HepG2 (cell line): ENCODE measurements around the gene ETFB. TPM values are rescaled to one million over a fixed set of nuclear protein-coding genes. Genes with fewer than 3 reads are reported as not detected.

Experiments
- CCAR2 ChIP-seq: fragments of 200-400 bp; formaldehyde crosslinking; optimal IDR thresholded peaks from 2 replicates; pipeline ENCODE3; 2018; ENCODE audit warnings: low read depth, mild to moderate bottlenecking, low read length, moderate library complexity
- FOXM1 ChIP-seq: sonication (generic); formaldehyde crosslinking; IDR thresholded peaks from 2 replicates; pipeline ENCODE4 v1.5.0; 2020; ENCODE audit warnings: missing genetic modification reagents
- HDAC6 ChIP-seq: fragments of 200-600 bp; sonication (generic); IDR thresholded peaks from 2 replicates; pipeline ENCODE4 v1.7.0; 2017; ENCODE audit warnings: mild to moderate bottlenecking, antibody characterized with exemption, low read length, low read depth
- NFIB ChIP-seq: sonication (generic); formaldehyde crosslinking; IDR thresholded peaks from 2 replicates; pipeline ENCODE4 v1.9.0; 2021; ENCODE audit warnings: missing genetic modification reagents, mild to moderate bottlenecking, borderline replicate concordance
- NRL ChIP-seq: sonication (generic); formaldehyde crosslinking; IDR thresholded peaks from 2 replicates; pipeline ENCODE4 v1.5.0; 2020; ENCODE audit warnings: missing genetic modification reagents, mild to moderate bottlenecking, moderate library complexity, borderline replicate concordance
- RXRB ChIP-seq: IDR thresholded peaks from 2 replicates; pipeline ENCODE4 v1.6.1; 2016; ENCODE audit warnings: borderline replicate concordance, missing genetic modification reagents, missing compliant biosample characterization
- SMAD1 ChIP-seq: sonication (generic); formaldehyde crosslinking; IDR thresholded peaks from 2 replicates; pipeline ENCODE4 v1.4.0; 2020; ENCODE audit warnings: missing genetic modification reagents, low read depth, mild to moderate bottlenecking, borderline replicate concordance
- SMC3 ChIP-seq: IDR thresholded peaks from 2 replicates; pipeline ENCODE4 v1.6.1; 2011; ENCODE audit warnings: low read length, improper control_type of control experiment
- SP1 ChIP-seq, 2 experiments: fragments of 450-650 bp in 1 of 2; sonication (generic) in 1 of 2; formaldehyde crosslinking in 1 of 2; IDR thresholded peaks; 2 replicates each; pipeline versions ENCODE4 v1.4.0 to v1.6.1; 2016 to 2020; ENCODE audit warnings: missing genetic modification reagents in 1 of 2
- TCF7L2 ChIP-seq: IDR thresholded peaks from 2 replicates; pipeline ENCODE4 v1.6.1; 2011; ENCODE audit warnings: mild to moderate bottlenecking, low read depth, low read length, moderate library complexity
- TSC22D2 ChIP-seq: sonication (generic); formaldehyde crosslinking; IDR thresholded peaks from 2 replicates; pipeline ENCODE4 v1.5.1; 2020; ENCODE audit warnings: missing genetic modification reagents, mild to moderate bottlenecking, borderline replicate concordance
- YY1 ChIP-seq: IDR thresholded peaks from 2 replicates; pipeline ENCODE4 v1.6.1; 2011; ENCODE audit warnings: low read length, low read depth, moderate library complexity, mild to moderate bottlenecking; ENCODE audit not compliant: insufficient read depth, insufficient replicate concordance
- ZNF124 ChIP-seq: sonication (generic); formaldehyde crosslinking; IDR thresholded peaks from 2 replicates; pipeline ENCODE4 v1.4.0; 2020; ENCODE audit warnings: missing genetic modification reagents
- ZSCAN20 ChIP-seq: sonication (generic); formaldehyde crosslinking; IDR thresholded peaks from 2 replicates; pipeline ENCODE4 v1.4.0; 2020; ENCODE audit warnings: missing genetic modification reagents, mild to moderate bottlenecking, borderline replicate concordance
- ZSCAN30 ChIP-seq: sonication (generic); formaldehyde crosslinking; IDR thresholded peaks from 2 replicates; pipeline ENCODE4 v1.5.0; 2020; ENCODE audit warnings: mild to moderate bottlenecking, missing genetic modification reagents
- polyA plus RNA-seq, 8 experiments: library from polyadenylated mRNA; depleted of rRNA in 3 of 8; stranded (reverse) in 7 of 8; unstranded in 1 of 8; fragments of >200 nt; fragmentation: Illumina TruSeq in 4 of 8; extraction: Trizol in 4 of 8; gene quantifications; 2 replicates each; pipeline versions ENCODE4 v1.2.1 to v1.2.3, GENCODE V29; 2011 to 2016; ENCODE audit warnings: low read depth in 4 of 8, missing spikeins in 1 of 8, mixed read lengths in 1 of 8; ENCODE audit not compliant: insufficient read depth in 1 of 8
- total RNA-seq, 5 experiments: library from RNA; depleted of rRNA; stranded (reverse); fragments of >200 nt; fragmentation: Illumina TruSeq; extraction: Trizol; gene quantifications; 2 replicates each; pipeline ENCODE4 v1.2.3, GENCODE V29; 2016; ENCODE audit warnings: low read depth in 1 of 5
- TF ChIP-seq, protein P1 (sequence below): sonication (generic); formaldehyde crosslinking; IDR thresholded peaks from 2 replicates; pipeline ENCODE4 v1.5.0; 2020; ENCODE audit warnings: mild to moderate bottlenecking, missing genetic modification reagents, borderline replicate concordance
- TF ChIP-seq, protein P2 (sequence below): sonication (generic); formaldehyde crosslinking; IDR thresholded peaks from 2 replicates; pipeline ENCODE4 v1.5.1; 2020; ENCODE audit warnings: mild to moderate bottlenecking, missing genetic modification reagents, moderate library complexity
- TF ChIP-seq, protein P3 (sequence below): sonication (generic); formaldehyde crosslinking; IDR thresholded peaks from 2 replicates; pipeline ENCODE4 v1.9.0; 2022; ENCODE audit warnings: missing genetic modification reagents, mild to moderate bottlenecking, borderline replicate concordance

The ETFB gene
- total and polyA plus RNA-seq, 2 of the 13 experiments (the other 11 are each of a cell fraction or from before 2014, with no cell fraction given), result 678 to 1,314 TPM

DNA sequence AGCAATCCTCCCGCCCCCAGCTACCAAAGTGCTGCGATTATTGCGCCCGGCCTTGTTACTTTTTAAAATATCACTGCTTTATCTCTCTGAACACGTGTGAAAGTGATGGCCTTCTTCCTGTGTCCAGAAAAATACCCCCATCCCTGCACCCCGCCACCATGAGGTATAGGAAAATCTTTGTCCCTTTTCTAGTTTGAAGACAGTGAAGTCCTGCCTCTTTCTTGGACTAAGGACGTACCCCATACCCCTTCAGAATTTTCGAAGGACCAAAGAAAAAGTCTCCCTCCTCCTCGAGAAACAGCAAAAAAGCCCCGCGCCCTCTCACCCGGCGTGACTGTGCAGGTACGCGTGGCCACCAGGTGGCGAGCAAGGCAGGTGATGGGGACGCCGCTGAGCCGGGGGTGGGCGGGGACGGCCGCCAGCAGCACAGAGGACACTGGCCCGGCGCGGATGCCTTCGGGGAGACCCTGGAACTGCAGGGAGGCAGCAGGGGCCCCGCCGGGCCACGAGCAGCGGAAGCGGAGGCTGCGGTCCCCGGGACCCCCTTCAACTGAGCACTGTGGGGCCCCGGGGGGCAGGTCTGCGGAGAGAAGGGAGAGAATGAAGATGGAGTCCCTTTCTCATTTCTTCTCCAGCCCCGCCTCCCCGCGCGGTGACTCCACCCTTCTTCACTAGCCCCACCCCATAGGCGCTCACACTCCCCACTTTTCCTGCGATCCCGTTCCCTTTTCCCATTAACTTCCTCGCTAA, 27.4 kb downstream of the ETFB start (continued):
- TF ChIP-seq, protein P1, sequence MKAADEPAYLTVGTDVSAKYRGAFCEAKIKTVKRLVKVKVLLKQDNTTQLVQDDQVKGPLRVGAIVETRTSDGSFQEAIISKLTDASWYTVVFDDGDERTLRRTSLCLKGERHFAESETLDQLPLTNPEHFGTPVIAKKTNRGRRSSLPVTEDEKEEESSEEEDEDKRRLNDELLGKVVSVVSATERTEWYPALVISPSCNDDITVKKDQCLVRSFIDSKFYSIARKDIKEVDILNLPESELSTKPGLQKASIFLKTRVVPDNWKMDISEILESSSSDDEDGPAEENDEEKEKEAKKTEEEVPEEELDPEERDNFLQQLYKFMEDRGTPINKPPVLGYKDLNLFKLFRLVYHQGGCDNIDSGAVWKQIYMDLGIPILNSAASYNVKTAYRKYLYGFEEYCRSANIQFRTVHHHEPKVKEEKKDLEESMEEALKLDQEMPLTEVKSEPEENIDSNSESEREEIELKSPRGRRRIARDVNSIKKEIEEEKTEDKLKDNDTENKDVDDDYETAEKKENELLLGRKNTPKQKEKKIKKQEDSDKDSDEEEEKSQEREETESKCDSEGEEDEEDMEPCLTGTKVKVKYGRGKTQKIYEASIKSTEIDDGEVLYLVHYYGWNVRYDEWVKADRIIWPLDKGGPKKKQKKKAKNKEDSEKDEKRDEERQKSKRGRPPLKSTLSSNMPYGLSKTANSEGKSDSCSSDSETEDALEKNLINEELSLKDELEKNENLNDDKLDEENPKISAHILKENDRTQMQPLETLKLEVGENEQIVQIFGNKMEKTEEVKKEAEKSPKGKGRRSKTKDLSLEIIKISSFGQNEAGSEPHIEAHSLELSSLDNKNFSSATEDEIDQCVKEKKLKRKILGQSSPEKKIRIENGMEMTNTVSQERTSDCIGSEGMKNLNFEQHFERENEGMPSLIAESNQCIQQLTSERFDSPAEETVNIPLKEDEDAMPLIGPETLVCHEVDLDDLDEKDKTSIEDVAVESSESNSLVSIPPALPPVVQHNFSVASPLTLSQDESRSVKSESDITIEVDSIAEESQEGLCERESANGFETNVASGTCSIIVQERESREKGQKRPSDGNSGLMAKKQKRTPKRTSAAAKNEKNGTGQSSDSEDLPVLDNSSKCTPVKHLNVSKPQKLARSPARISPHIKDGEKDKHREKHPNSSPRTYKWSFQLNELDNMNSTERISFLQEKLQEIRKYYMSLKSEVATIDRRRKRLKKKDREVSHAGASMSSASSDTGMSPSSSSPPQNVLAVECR (CRISPR knock-in tag), result peak; percentile 35; the same call in 1 of the 2 replicates
- TF ChIP-seq RXRB (CRISPR knock-in tag) (no peak), CCAR2 (no peak), SMAD1 (CRISPR knock-in tag) (0 out of 2 replicates have a peak, but pooled peaks have one; percentile 25), NFIB (CRISPR knock-in tag) (no peak), ZSCAN30 (CRISPR knock-in tag) (no peak), ZSCAN20 (no peak), ZNF124 (CRISPR knock-in tag) (0 out of 2 replicates have a peak, but pooled peaks have one; percentile 58), TSC22D2 (CRISPR knock-in tag) (no peak), YY1 (peak; percentile 70), NRL (CRISPR knock-in tag) (no peak), FOXM1 (no peak), HDAC6 (no peak), TCF7L2 (no peak), SMC3 (peak; percentile 49; the same call in 1 of the 2 replicates), SP1 (IDR thresholded peaks at IDR 0.05) (no peak), SP1 (CRISPR knock-in tag; IDR thresholded peaks at IDR 0.05) (peak; percentile 54)
- TF ChIP-seq, protein P2, sequence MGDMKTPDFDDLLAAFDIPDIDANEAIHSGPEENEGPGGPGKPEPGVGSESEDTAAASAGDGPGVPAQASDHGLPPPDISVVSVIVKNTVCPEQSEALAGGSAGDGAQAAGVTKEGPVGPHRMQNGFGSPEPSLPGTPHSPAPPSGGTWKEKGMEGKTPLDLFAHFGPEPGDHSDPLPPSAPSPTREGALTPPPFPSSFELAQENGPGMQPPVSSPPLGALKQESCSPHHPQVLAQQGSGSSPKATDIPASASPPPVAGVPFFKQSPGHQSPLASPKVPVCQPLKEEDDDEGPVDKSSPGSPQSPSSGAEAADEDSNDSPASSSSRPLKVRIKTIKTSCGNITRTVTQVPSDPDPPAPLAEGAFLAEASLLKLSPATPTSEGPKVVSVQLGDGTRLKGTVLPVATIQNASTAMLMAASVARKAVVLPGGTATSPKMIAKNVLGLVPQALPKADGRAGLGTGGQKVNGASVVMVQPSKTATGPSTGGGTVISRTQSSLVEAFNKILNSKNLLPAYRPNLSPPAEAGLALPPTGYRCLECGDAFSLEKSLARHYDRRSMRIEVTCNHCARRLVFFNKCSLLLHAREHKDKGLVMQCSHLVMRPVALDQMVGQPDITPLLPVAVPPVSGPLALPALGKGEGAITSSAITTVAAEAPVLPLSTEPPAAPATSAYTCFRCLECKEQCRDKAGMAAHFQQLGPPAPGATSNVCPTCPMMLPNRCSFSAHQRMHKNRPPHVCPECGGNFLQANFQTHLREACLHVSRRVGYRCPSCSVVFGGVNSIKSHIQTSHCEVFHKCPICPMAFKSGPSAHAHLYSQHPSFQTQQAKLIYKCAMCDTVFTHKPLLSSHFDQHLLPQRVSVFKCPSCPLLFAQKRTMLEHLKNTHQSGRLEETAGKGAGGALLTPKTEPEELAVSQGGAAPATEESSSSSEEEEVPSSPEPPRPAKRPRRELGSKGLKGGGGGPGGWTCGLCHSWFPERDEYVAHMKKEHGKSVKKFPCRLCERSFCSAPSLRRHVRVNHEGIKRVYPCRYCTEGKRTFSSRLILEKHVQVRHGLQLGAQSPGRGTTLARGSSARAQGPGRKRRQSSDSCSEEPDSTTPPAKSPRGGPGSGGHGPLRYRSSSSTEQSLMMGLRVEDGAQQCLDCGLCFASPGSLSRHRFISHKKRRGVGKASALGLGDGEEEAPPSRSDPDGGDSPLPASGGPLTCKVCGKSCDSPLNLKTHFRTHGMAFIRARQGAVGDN (CRISPR knock-in tag), result peak; percentile 73
- TF ChIP-seq, protein P3, sequence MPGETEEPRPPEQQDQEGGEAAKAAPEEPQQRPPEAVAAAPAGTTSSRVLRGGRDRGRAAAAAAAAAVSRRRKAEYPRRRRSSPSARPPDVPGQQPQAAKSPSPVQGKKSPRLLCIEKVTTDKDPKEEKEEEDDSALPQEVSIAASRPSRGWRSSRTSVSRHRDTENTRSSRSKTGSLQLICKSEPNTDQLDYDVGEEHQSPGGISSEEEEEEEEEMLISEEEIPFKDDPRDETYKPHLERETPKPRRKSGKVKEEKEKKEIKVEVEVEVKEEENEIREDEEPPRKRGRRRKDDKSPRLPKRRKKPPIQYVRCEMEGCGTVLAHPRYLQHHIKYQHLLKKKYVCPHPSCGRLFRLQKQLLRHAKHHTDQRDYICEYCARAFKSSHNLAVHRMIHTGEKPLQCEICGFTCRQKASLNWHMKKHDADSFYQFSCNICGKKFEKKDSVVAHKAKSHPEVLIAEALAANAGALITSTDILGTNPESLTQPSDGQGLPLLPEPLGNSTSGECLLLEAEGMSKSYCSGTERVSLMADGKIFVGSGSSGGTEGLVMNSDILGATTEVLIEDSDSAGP (CRISPR knock-in tag), result peak; percentile 54; the same call in 1 of the 2 replicates
